C4-2B (cell line): Measurements from ENCODE around the gene SLC35F3.

Experiments used
- CTCF ChIP-seq: fragments of 450-650 bp; conservative IDR thresholded peaks from 2 replicates; pipeline ENCODE4 v1.5.1; 2017; ENCODE audit warnings: mild to moderate bottlenecking
- ZFX ChIP-seq: fragments of 450-650 bp; IDR thresholded peaks from 2 replicates; pipeline ENCODE4 v1.6.1; 2017

DNA sequence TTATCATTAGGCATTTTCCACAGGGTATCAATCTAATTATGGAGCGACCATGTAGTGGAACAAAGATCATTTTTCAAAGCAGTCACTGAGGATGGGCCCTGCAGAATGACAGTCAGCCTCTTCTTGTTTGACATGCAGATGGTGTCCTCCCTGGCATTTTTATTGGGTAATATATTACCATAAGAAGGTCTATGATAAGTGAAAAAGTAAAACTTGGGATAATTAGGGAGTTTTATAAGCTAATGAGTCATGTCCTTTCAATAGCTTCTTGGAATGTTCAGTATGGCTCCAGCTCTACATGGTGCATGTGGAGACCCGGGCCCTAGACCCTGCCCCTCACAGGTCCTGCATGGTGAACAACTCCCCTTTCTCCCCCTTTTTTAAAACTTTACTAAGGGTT is 236.5 kb downstream of the SLC35F3 start:
- TF ChIP-seq CTCF (no peak), ZFX (no peak)
